ENCODE results near the gene KCP. TPM values are rescaled to one million over a fixed set of nuclear protein-coding genes. Genes with fewer than 3 reads are reported as not detected.
A peak's percentile ranks its signal among the peaks of the same experiment; 100 is the strongest.

Gene KCP
- total RNA-seq, 1 donor from 2014 or later = 1.5 TPM

DNA sequence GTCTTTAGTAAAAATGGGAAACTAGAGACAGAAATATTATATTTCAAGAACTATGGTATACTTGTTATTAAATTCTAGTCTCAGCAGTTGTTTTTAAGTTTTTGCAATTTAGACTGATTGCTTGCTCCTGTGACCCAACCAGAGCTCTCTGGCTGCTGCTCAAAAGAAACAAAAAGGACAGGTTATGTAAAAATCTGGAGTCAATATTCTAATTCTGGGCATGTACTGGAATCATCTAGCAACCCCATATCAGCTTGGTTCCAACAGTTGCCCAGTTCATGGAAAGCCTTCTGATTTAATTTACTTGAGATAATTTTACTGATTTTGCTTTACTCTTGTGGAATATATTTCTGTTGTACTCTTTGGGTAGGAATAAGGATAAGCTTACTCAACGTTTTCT is 10.3 kb downstream of the KCP start:
- Mint-ChIP-seq H3K27me3 (ENCODE audit: low read depth) (peaks cover 4% of the 10 kb centered on the region), H3K27ac (ENCODE audit: unreplicated experiment) (no peak overlapping the region), H3K4me3 (ENCODE audit: unreplicated experiment) (no peak overlapping the region), H3K9me3 (ENCODE audit: low read depth) (no peaks in the 10 kb centered on the region), H3K36me3 (ENCODE audit: low read depth) (no peaks in the 10 kb centered on the region), H3K4me1 (ENCODE audit: low read depth) (peaks cover 13% of the 10 kb centered on the region)
- no peak for DNase-seq (ENCODE audit: low spot score)
- TF ChIP-seq, protein P1, sequence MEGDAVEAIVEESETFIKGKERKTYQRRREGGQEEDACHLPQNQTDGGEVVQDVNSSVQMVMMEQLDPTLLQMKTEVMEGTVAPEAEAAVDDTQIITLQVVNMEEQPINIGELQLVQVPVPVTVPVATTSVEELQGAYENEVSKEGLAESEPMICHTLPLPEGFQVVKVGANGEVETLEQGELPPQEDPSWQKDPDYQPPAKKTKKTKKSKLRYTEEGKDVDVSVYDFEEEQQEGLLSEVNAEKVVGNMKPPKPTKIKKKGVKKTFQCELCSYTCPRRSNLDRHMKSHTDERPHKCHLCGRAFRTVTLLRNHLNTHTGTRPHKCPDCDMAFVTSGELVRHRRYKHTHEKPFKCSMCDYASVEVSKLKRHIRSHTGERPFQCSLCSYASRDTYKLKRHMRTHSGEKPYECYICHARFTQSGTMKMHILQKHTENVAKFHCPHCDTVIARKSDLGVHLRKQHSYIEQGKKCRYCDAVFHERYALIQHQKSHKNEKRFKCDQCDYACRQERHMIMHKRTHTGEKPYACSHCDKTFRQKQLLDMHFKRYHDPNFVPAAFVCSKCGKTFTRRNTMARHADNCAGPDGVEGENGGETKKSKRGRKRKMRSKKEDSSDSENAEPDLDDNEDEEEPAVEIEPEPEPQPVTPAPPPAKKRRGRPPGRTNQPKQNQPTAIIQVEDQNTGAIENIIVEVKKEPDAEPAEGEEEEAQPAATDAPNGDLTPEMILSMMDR (IDR thresholded peaks at IDR 0.05) = no peak

DNA sequence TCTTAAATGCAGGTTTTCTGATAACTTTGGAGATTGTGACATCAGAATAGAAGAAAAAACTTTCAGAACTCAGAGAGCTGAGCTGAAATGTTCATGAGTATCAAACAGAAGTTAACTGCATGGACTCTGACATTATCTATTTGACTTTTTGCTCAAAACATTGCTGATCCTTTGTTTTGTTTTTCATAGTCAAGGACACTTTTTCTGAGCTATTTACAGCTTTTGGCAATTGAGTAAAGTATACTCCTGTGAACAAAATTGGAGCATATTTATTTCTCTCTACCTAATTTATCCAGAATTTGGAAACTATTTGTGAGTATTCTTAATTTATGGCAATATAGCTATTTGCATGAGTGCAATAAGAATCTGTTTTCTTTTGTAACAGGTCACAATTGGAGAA is 11.1 kb downstream of the KCP start:
- no peak for DNase-seq (ENCODE audit: low spot score)
- no peak overlapping the region for H3K4me3 Mint-ChIP-seq (ENCODE audit: unreplicated experiment)
- H3K36me3 Mint-ChIP-seq (ENCODE audit: low read depth) = no peaks in the 10 kb centered on the region

DNA sequence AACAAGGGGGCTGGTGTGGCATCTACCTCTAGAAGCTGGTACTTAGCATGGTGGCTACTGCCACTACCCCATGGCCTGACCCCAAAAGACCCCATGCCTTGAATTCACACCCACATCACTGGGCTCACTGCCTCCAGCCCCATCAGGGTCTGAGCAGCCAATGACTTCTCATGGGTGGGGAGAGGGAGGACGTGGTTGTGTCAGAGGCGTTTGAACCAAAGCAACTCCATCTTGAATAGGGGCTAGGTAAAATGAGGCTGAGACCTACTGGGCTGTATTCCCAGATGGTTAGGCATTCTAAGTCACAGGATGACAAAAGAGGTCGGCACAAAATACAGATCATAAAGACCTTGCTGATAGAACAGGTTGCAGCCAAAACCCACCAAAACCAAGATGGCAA is 15.2 kb downstream of the KCP start:
- TF ChIP-seq, protein P1 (IDR thresholded peaks at IDR 0.05) = no peak
- no peaks in the 10 kb centered on the region for H3K9me3 Mint-ChIP-seq (ENCODE audit: low read depth)
- no peak overlapping the region for H3K27ac Mint-ChIP-seq (ENCODE audit: unreplicated experiment)
- peak; percentile 19 for DNase-seq (ENCODE audit: low spot score)
- no peak overlapping the region for H3K4me3 Mint-ChIP-seq (ENCODE audit: unreplicated experiment)
- no peaks in the 10 kb centered on the region for H3K36me3 Mint-ChIP-seq (ENCODE audit: low read depth)
- H3K4me1 Mint-ChIP-seq (ENCODE audit: low read depth) = peaks cover 3% of the 10 kb centered on the region
- no peaks in the 10 kb centered on the region for H3K27me3 Mint-ChIP-seq (ENCODE audit: low read depth)

More for the DNA sequence above, 11.1 kb downstream of the KCP start:
- peaks cover 4% of the 10 kb centered on the region for H3K27me3 Mint-ChIP-seq (ENCODE audit: low read depth)
- peaks cover 11% of the 10 kb centered on the region for H3K4me1 Mint-ChIP-seq (ENCODE audit: low read depth)
- no peaks in the 10 kb centered on the region for H3K9me3 Mint-ChIP-seq (ENCODE audit: low read depth)
- TF ChIP-seq, protein P1 (IDR thresholded peaks at IDR 0.05) = no peak
- no peak overlapping the region for H3K27ac Mint-ChIP-seq (ENCODE audit: unreplicated experiment)

DNA sequence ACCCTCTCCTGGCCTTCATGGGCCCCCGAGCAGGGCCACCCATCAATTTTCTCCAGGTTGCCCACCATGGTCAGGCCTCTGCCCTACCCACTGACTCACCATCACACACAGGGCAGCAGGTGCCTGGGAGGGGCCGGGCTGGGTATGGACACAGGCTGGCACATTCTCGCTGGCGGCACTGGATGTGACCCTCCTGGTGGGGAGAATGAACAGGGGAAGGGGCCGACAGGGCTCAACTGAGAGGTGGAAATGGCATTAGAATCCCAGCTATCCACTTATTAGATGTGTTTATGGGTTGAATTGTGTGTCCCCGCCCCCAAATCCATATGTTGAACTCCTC is 16.4 kb downstream of the KCP start:
- peak; percentile 69 for DNase-seq (ENCODE audit: low spot score)
- Mint-ChIP-seq H3K27me3 (ENCODE audit: low read depth) (peaks cover 2% of the 10 kb centered on the region), H3K36me3 (ENCODE audit: low read depth) (no peaks in the 10 kb centered on the region), H3K27ac (ENCODE audit: unreplicated experiment) (no peak overlapping the region), H3K4me3 (ENCODE audit: unreplicated experiment) (no peak overlapping the region), H3K9me3 (ENCODE audit: low read depth) (no peaks in the 10 kb centered on the region), H3K4me1 (ENCODE audit: low read depth) (peaks cover 3% of the 10 kb centered on the region)
- TF ChIP-seq, protein P1 (IDR thresholded peaks at IDR 0.05) = no peak

DNA sequence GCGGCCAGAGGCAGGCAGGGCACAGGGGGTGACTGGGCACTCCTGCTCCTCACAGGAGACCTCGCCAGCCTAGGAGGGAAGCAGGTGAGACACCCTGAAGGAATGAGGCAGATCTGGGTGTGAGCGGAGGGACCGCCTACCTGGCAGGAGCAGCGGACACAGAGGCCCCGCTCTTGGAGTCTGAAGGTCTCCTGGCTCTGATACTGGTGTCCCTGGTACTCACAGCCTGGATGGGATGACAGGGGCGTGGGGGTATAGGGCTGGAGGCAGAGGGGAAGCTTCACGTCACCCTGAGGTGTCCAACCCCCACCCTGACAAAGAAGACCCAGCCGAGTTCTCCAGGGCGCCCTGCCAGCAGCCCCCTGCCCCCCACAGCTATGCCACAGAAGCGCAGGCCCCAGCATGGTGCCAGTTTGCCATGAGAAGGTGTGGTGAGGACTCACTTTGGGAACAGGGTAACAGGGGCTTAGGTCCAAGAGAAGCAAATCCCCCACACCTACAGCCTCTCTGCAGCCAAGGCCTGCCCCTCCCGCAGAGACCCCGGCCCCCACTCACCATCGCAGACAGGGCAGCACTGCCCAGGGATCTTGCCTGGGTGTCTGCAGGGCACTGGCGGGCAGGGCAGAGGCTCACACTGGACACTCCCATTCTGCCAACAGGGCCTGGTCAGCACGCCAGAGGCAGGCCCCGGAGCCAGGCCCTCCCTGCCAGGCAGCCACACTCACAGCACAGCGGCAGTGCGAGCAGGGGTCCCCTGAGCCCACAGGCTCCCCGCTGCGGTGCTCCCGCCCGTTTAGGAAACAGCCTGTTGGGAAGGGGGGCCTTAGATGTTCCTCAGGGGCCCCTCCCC is 17.0 kb downstream of the KCP start:
- Mint-ChIP-seq H3K4me3 (ENCODE audit: unreplicated experiment) (no peak overlapping the region), H3K27ac (ENCODE audit: unreplicated experiment) (no peak overlapping the region), H3K36me3 (ENCODE audit: low read depth) (no peaks in the 10 kb centered on the region), H3K27me3 (ENCODE audit: low read depth) (peaks cover 2% of the 10 kb centered on the region), H3K4me1 (ENCODE audit: low read depth) (peaks cover 3% of the 10 kb centered on the region), H3K9me3 (ENCODE audit: low read depth) (no peaks in the 10 kb centered on the region)
- DNase-seq (ENCODE audit: low spot score) = peak; percentile 82
- TF ChIP-seq, protein P1 (IDR thresholded peaks at IDR 0.05) = no peak

Data from chondrocyte (in vitro differentiated cells).